ENCODE results near the gene DHRSX.

The DHRSX gene

DNA sequence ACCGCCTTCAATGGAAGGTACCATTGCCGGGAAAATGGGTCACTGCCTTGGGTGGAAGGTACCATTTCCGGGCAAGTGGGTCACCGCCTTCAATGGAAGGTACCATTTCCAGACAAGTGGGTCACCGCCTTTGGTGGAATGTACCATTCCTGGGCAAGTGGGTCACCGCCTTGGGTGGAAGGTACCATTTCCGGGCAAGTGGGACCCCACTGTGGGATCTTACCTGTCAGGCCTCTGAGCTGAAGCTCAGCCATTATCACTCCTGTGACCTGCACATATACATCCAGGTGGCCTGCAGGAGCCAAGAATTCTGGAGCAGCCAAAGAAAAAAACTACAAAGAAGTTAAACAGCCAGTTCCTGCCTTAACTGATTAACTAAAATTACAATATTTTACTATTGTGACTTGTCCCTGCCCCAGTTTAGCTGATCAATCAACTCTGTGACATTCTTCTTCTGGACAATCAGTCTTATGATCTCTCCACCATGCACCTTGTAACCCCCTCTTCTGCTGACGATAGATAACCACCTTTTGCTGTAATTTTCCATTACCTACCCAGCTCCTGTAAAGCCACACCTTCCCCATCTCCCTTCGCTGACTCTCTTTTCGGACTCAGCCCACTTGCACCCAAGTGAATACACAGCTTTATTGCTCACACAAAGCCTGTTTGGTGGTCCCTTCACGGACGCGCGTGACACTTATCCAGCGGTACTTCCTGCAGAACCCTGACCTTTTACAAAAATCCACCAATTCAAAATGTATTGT, 313.2 kb downstream of the DHRSX start:
- TF ChIP-seq, protein P1, sequence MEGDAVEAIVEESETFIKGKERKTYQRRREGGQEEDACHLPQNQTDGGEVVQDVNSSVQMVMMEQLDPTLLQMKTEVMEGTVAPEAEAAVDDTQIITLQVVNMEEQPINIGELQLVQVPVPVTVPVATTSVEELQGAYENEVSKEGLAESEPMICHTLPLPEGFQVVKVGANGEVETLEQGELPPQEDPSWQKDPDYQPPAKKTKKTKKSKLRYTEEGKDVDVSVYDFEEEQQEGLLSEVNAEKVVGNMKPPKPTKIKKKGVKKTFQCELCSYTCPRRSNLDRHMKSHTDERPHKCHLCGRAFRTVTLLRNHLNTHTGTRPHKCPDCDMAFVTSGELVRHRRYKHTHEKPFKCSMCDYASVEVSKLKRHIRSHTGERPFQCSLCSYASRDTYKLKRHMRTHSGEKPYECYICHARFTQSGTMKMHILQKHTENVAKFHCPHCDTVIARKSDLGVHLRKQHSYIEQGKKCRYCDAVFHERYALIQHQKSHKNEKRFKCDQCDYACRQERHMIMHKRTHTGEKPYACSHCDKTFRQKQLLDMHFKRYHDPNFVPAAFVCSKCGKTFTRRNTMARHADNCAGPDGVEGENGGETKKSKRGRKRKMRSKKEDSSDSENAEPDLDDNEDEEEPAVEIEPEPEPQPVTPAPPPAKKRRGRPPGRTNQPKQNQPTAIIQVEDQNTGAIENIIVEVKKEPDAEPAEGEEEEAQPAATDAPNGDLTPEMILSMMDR (IDR thresholded peaks at IDR 0.05; ENCODE audit: low read depth, low read length) = no peak
- Histone ChIP-seq H3K4me3 (ENCODE audit: low read depth, low read length) (no peak overlapping the region), H3K27me3 (no peaks in the 10 kb centered on the region), H3K4me1 (no peaks in the 10 kb centered on the region), H3K9me3 (no peaks in the 10 kb centered on the region), H3K36me3 (no peaks in the 10 kb centered on the region)
- no peak for DNase-seq

DNA sequence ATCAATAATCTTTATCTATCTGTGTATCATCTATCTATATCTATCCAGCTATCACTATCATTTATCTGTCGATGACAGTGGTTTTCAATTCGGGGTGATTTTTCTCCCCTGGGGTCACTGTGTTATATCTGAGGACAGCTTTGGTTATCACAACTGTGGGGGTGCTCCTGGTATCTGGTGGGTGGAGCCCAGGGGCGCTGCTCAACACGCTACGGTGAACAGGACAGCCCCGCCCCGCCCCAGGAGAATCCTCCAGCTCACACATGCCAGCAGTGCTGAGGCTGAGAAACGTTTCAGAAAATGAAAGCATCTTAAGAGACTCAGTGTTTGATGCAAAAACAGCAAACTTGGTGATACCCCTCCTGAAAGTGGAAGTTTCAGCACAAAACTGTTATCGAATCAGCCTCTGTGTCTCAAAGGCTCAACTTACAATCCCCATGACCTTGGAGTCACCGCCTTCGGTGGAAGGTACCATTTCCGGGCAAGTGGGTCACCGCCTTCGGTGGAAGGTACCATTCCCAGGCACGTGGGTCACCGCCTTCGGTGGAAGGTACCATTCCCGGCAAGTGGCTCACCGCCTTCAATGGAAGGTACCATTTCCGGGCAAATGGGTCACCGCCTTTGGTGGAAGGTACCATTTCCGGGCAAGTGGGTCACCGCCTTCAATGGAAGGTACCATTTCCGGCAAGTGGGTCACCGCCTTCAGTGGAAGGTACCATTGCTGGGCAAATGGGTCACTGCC, 315.3 kb downstream of the DHRSX start:
- no peaks in the 10 kb centered on the region for H3K4me1 ChIP-seq
- H3K9me3 ChIP-seq = no peaks in the 10 kb centered on the region
- H3K4me3 ChIP-seq (ENCODE audit: low read depth, low read length) = no peak overlapping the region
- no peaks in the 10 kb centered on the region for H3K27me3 ChIP-seq
- DNase-seq = no peak
- H3K36me3 ChIP-seq = no peaks in the 10 kb centered on the region
- TF ChIP-seq, protein P1 (IDR thresholded peaks at IDR 0.05; ENCODE audit: low read depth, low read length) = no peak

DNA sequence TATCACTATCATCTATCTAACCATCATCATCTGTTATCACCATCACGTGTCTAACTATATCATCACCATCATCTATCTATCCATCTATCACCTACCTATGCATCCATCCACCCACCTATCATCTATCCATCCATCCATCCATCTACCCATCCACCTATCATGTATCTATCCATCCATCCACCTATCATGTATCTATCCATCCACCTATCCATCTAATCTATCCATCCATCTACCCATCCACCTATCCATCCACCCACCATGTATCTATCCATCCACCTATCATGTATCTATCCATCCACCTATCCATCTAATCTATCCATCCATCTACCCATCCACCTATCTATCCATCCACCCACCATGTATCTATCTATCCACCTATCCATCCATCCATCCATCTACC, 316.7 kb downstream of the DHRSX start:
- Histone ChIP-seq H3K27me3 (no peaks in the 10 kb centered on the region), H3K36me3 (no peaks in the 10 kb centered on the region), H3K9me3 (no peaks in the 10 kb centered on the region), H3K4me1 (no peaks in the 10 kb centered on the region), H3K4me3 (ENCODE audit: low read depth, low read length) (no peak overlapping the region)
- TF ChIP-seq, protein P1 (IDR thresholded peaks at IDR 0.05; ENCODE audit: low read depth, low read length) = no peak
- no peak for DNase-seq

DNA sequence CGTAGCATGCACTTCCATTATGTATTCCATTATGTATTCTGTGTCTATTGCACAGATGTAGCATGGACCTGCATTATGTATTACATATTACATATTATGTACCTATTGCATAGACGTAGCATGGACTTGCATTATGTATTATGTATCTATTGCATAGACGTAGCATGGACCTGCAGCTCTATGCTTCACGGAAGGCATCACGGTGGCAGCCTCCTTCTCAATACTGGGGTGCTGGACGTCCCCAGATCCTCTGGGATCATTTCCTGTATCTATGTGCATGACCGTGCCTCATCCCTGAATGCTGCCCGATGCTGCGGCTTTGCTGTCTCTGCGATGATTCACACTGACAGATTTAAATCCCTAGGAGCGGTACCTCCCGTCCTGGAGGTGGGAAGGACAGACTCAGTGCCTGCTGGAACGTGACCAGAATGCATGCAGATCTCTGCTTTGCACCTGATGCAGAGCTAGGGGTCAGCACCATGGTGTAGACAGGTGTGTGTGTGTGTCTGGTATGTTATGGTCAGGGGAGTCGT, 317.5 kb downstream of the DHRSX start:
- Histone ChIP-seq H3K27me3 (no peaks in the 10 kb centered on the region), H3K4me1 (no peaks in the 10 kb centered on the region), H3K9me3 (no peaks in the 10 kb centered on the region), H3K4me3 (ENCODE audit: low read depth, low read length) (no peak overlapping the region), H3K36me3 (no peaks in the 10 kb centered on the region)
- no peak for DNase-seq
- TF ChIP-seq, protein P1 (IDR thresholded peaks at IDR 0.05; ENCODE audit: low read depth, low read length) = no peak

DNA sequence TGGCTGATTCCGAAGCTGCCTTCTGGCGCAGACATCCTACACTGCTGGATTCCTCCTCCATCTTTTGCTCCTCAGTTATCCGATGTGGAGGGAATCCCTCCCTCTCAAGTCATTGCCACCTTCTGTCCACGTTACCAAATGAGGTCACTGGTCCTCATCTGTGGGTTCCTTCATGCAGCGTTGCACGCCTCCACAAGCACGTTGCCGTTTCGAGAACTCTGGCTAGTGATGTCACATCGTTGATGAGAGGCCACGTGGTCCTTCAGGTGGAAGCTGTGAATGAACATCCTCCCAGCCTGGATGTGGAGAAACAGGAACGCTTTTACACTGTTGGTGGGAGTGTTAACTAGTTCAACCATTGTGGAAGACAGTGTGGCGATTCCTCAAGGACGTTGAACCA, 323.2 kb downstream of the DHRSX start:
- Histone ChIP-seq H3K27me3 (no peaks in the 10 kb centered on the region), H3K4me1 (no peaks in the 10 kb centered on the region), H3K4me3 (ENCODE audit: low read depth, low read length) (no peak overlapping the region), H3K36me3 (no peaks in the 10 kb centered on the region), H3K9me3 (no peaks in the 10 kb centered on the region)
- TF ChIP-seq, protein P1 (IDR thresholded peaks at IDR 0.05; ENCODE audit: low read depth, low read length) = no peak
- DNase-seq = no peak

DNA sequence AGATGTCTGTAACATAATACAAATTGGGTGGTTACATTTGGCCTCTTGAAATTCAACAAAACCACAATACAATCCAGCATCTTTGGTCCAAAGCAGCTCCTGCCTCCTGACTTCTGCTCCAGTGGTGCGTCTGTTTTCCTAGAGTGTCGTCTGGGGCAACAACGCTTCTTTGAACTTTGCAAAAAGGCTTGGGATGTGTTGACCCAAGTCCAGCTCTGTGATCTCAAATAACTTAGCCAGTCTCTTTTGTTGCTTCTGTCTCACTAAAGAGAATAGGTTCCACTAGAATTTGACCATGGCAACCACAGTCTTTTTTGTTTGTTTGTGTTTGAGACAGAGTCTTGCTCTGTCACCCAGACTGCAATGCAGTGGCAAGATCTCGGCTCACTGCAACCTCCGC, 324.0 kb downstream of the DHRSX start:
- TF ChIP-seq, protein P1 (IDR thresholded peaks at IDR 0.05; ENCODE audit: low read depth, low read length) = no peak
- DNase-seq = no peak
- no peaks in the 10 kb centered on the region for H3K36me3 ChIP-seq
- H3K4me3 ChIP-seq (ENCODE audit: low read depth, low read length) = no peak overlapping the region
- no peaks in the 10 kb centered on the region for H3K9me3 ChIP-seq
- no peaks in the 10 kb centered on the region for H3K27me3 ChIP-seq
- H3K4me1 ChIP-seq = no peaks in the 10 kb centered on the region

All from BE2C (cell line).